Esophagus squamous epithelium (tissue), 5 donors: ENCODE results near the gene LY86. TPM values are rescaled to one million over a fixed set of nuclear protein-coding genes. Genes with fewer than 3 reads are reported as not detected.

Experiments used
- DNase-seq: peaks from one replicate; lab custom pipeline; 2025; lab: John Stamatoyannopoulos, UW
- H3K27ac ChIP-seq, 4 donors: fragments of 200-600 bp; sonication (generic); one replicate each; pipeline ENCODE4 v1.5.1; 2016 to 2019; ENCODE audit warnings: mild to moderate bottlenecking in 1 of 4
- H3K27me3 ChIP-seq, 4 donors: fragments of 200-600 bp; sonication (generic); 1 replicate in 3 of 4; 2 replicates in 1 of 4; pipeline versions ENCODE4 v1.5.1 to v1.6.0; 2017 to 2021; ENCODE audit warnings: antibody characterized with exemption in 1 of 4
- H3K36me3 ChIP-seq, 3 donors: fragments of 200-600 bp; sonication (generic); one replicate each; pipeline ENCODE4 v1.5.1; 2016 to 2019
- H3K4me1 ChIP-seq, 3 donors: fragments of 200-600 bp; sonication (generic); one replicate each; pipeline ENCODE4 v1.5.1; 2017 to 2019
- H3K4me3 ChIP-seq, 4 donors: fragments of 200-600 bp; sonication (generic); 1 replicate in 3 of 4; 2 replicates in 1 of 4; pipeline ENCODE4 v1.5.1; 2016 to 2019; ENCODE audit warnings: mild to moderate bottlenecking in 2 of 4, moderate library complexity in 1 of 4
- H3K9me3 ChIP-seq, 3 donors: fragments of 200-600 bp; sonication (generic); one replicate each; pipeline ENCODE4 v1.5.1; 2016 to 2019
- CTCF ChIP-seq, 6 experiments: fragments of 450-650 bp in 4 of 6; fragments of 200-600 bp in 2 of 6; sonication (generic) in 2 of 6; IDR thresholded peaks; one replicate each; pipeline ENCODE4 v1.5.1; 2016 to 2019; ENCODE audit warnings: antibody characterized with exemption in 6 of 6, mild to moderate bottlenecking in 4 of 6, moderate library complexity in 4 of 6
- POLR2A ChIP-seq, 4 donors: fragments of 450-650 bp; IDR thresholded peaks; one replicate each; pipeline ENCODE4 v1.6.1; 2017; ENCODE audit warnings: antibody characterized with exemption in 4 of 4, mild to moderate bottlenecking in 4 of 4, moderate library complexity in 3 of 4
- WGBS, 2 donors: methylation state at CpG; one replicate each; pipeline ENCODE4 v1.1.5; 2018; 5-methylcytosine and 5-hydroxymethylcytosine counted together
- intact Hi-C: fragments of 100-400 bp; cut with DNase I; formaldehyde crosslinking; loops from one replicate; pipeline ENCODE4 v1.15.0; 2022
- total RNA-seq, 4 donors: library from RNA; depleted of rRNA; stranded (reverse); fragments of >200 nt; gene quantifications; one replicate each; pipeline ENCODE4 v1.1.0, GENCODE V29; 2016
- donor health status: DM: yes; HTN: yes; CAD: no.

LY86 gene
- total RNA-seq = 1 to 10 TPM in 2 of 4 donors, not detected in 2; 2.3 TPM

- WGBS, 2 donors = 41 to 65% methylated on average over 3 to 8 of the region's 14 CpGs
- H3K4me3 ChIP-seq = peak within 1 kb of the TSS in 1 of 4 donors; percentile 36
- DNase-seq = no peak
- no peaks in the 10 kb centered on the region for H3K9me3 ChIP-seq
- no peaks in the 10 kb centered on the region for H3K4me1 ChIP-seq
- no peaks in the 10 kb centered on the region for H3K27me3 ChIP-seq
- intact Hi-C loops = no loop called here
- H3K36me3 ChIP-seq = no peaks in the 10 kb centered on the region
- TF ChIP-seq CTCF (IDR thresholded peaks at IDR 0.05) (no peak), POLR2A (IDR thresholded peaks at IDR 0.05) (no peak)
- H3K27ac ChIP-seq = peak within 1 kb of the TSS in 2 of 4 donors; percentile 8 to 17
These were observed at the start of gene LY86 for GRCh38 chr6:6588064-6588923. Gene LY86 (plus strand): TSS chr6:6588720. CDS start chr6:6588735, 15 bp downstream.

GRCh38 chr6:6539036-6539435, 49.5 kb upstream of the LY86 start:
- TF ChIP-seq CTCF (IDR thresholded peaks at IDR 0.05) (no peak), POLR2A (IDR thresholded peaks at IDR 0.05) (no peak)
- intact Hi-C loops = no loop called here
- WGBS, 2 donors = 48 to 59% methylated on average over 4 of the region's 4 CpGs
- no peak overlapping the region for H3K4me3 ChIP-seq
- H3K9me3 ChIP-seq = no peaks in the 10 kb centered on the region
- no peak overlapping the region for H3K27ac ChIP-seq
- no peaks in the 10 kb centered on the region for H3K36me3 ChIP-seq
- H3K27me3 ChIP-seq = peaks cover 0 to 33% (median 0%) of the 10 kb centered on the region in 4 donors
- peaks cover 0 to 7% (median 4%) of the 10 kb centered on the region in 3 donors for H3K4me1 ChIP-seq
- no peak for DNase-seq

GRCh38 chr6:6542357-6542756, 46.2 kb upstream of the LY86 start:
- Histone ChIP-seq H3K27ac (peak overlapping the region in 1 of 4 donors; percentile 22), H3K4me1 (peaks cover 13 to 22% (median 14%) of the 10 kb centered on the region in 3 donors), H3K36me3 (no peaks in the 10 kb centered on the region), H3K4me3 (no peak overlapping the region), H3K27me3 (peaks cover 0 to 66% (median 7%) of the 10 kb centered on the region in 4 donors), H3K9me3 (no peaks in the 10 kb centered on the region)
- WGBS, 2 donors = 93 to 98% methylated on average over 2 of the region's 2 CpGs
- no peak for TF ChIP-seq POLR2A (IDR thresholded peaks at IDR 0.05)
- no peak for TF ChIP-seq CTCF (IDR thresholded peaks at IDR 0.05)
- no peak for DNase-seq
- intact Hi-C loops = no loop called here

GRCh38 chr6:6543181-6543879, 45.2 kb upstream of the LY86 start:
- intact Hi-C loops = no loop called here
- no peaks in the 10 kb centered on the region for H3K9me3 ChIP-seq
- 70 to 72% methylated on average over 11 of the region's 11 CpGs for WGBS, 2 donors
- H3K4me1 ChIP-seq = peaks cover 10 to 15% (median 13%) of the 10 kb centered on the region in 3 donors
- H3K27ac ChIP-seq = peak overlapping the region in 2 of 4 donors; percentile 22 to 63
- H3K27me3 ChIP-seq = peaks cover 0 to 76% (median 7%) of the 10 kb centered on the region in 4 donors
- H3K36me3 ChIP-seq = no peaks in the 10 kb centered on the region
- no peak for TF ChIP-seq CTCF (IDR thresholded peaks at IDR 0.05)
- TF ChIP-seq POLR2A (IDR thresholded peaks at IDR 0.05) = no peak
- DNase-seq = no peak
- H3K4me3 ChIP-seq = no peak overlapping the region
